C4-2B (cell line): ENCODE data around the gene EFR3B.

Experiments used
- ZFX ChIP-seq: fragments of 450-650 bp; IDR thresholded peaks from 2 replicates; pipeline ENCODE4 v1.6.1; 2017
- TF ChIP-seq, protein P1 (sequence below): fragments of 450-650 bp; conservative IDR thresholded peaks from 2 replicates; pipeline ENCODE4 v1.5.1; 2017; ENCODE audit warnings: mild to moderate bottlenecking

DNA sequence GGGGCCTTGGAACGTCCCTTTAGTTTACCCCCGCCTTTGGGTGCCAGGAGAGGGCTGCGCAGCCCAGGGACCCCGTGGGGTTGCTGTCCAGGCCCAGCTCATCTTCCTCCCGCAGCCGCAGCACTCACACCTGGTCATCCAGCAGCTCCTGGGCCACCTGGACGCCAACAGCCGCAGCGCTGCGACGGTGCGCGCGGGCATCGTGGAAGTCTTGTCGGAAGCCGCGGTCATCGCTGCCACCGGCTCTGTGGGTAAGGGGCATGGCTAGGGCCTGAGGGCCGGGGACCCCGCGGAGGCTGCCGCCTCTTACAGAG, 89.3 kb downstream of the EFR3B start:
- TF ChIP-seq, protein P1, sequence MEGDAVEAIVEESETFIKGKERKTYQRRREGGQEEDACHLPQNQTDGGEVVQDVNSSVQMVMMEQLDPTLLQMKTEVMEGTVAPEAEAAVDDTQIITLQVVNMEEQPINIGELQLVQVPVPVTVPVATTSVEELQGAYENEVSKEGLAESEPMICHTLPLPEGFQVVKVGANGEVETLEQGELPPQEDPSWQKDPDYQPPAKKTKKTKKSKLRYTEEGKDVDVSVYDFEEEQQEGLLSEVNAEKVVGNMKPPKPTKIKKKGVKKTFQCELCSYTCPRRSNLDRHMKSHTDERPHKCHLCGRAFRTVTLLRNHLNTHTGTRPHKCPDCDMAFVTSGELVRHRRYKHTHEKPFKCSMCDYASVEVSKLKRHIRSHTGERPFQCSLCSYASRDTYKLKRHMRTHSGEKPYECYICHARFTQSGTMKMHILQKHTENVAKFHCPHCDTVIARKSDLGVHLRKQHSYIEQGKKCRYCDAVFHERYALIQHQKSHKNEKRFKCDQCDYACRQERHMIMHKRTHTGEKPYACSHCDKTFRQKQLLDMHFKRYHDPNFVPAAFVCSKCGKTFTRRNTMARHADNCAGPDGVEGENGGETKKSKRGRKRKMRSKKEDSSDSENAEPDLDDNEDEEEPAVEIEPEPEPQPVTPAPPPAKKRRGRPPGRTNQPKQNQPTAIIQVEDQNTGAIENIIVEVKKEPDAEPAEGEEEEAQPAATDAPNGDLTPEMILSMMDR: no peak
- TF ChIP-seq ZFX: no peak
